Colonic mucosa (tissue), 4 donors: ENCODE results near the gene TBC1D5. TPM values are rescaled to one million over a fixed set of nuclear protein-coding genes. Genes with fewer than 3 reads are reported as not detected.

ENCODE experiments used
- DNase-seq: peaks from one replicate; pipeline ENCODE4 v3.0.0-alpha.2; 2020
- H3K27ac ChIP-seq: fragments of 200-600 bp; one replicate; pipeline ENCODE4 v1.8.0; 2021
- H3K27me3 ChIP-seq: fragments of 200-600 bp; one replicate; pipeline ENCODE4 v1.8.0; 2021
- H3K36me3 ChIP-seq: fragments of 200-600 bp; one replicate; pipeline ENCODE4 v1.8.0; 2021
- H3K4me1 ChIP-seq: fragments of 200-600 bp; one replicate; pipeline ENCODE4 v1.8.0; 2021; ENCODE audit warnings: mild to moderate bottlenecking
- H3K4me3 ChIP-seq: fragments of 200-600 bp; one replicate; pipeline ENCODE4 v1.8.0; 2021
- H3K9ac ChIP-seq, 2 donors: one replicate each; pipeline ENCODE4 v1.7.0; 2013; ENCODE audit warnings: control low read depth in 2 of 2, low read depth in 2 of 2, low read length in 2 of 2
- H3K9me3 ChIP-seq: fragments of 200-600 bp; one replicate; pipeline ENCODE4 v1.8.0; 2021
- CTCF ChIP-seq: fragments of 200-600 bp; IDR thresholded peaks from one replicate; pipeline ENCODE4 v1.8.0; 2022; ENCODE audit warnings: antibody characterized with exemption, mild to moderate bottlenecking
- intact Hi-C: fragments of 100-400 bp; cut with DNase I; formaldehyde crosslinking; loops from one replicate; pipeline ENCODE4 v1.14.1; 2022
- total RNA-seq, 2 donors: library from RNA; stranded (reverse); fragmentation: NEBNext Ultra II Directional in 1 of 2; extraction: Animal tissue kit (Norgen Biotek cat#: 25700) in 1 of 2; gene quantifications; one replicate each; pipeline ENCODE4 v1.2.1, GENCODE V29; 2021
- donor health status: healthy.
- donor health status: DM: no; HTN: no; CAD: no.
- donor health status: DM: no; HTN: no; CAD: no.

The TBC1D5 gene
- total RNA-seq, 2 donors from 2014 or later = 29.9 to 31.2 TPM

GRCh38 chr3:17158941-17159682 is 583.3 kb downstream of the TBC1D5 start:
- intact Hi-C loops = no loop called here
- Histone ChIP-seq H3K36me3 (no peaks in the 10 kb centered on the region), H3K4me1 (no peaks in the 10 kb centered on the region), H3K9ac (no peak overlapping the region), H3K4me3 (no peak overlapping the region), H3K27me3 (no peaks in the 10 kb centered on the region), H3K9me3 (no peaks in the 10 kb centered on the region), H3K27ac (no peak overlapping the region)
- no peak for TF ChIP-seq CTCF
- no peak for DNase-seq

DNA sequence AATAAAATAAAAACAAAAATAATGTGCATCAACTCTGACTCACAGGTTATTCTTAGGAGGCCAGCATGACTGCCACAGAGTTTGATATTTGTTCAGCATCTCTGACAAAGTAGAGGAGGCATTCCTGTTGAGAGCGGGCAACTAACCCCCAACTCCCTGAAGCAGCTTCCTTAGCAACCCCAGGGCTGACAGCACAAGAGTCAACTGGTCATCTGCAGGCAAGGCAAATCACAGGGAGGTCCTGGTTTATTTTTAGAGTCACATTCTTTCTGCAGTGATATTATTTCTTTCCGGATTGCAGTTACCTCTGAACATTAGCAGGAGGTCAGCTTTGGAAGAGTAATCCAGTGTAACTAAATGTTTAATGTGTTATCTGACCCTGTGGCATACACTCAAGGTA is 584.7 kb downstream of the TBC1D5 start:
- Histone ChIP-seq H3K4me3 (no peak overlapping the region), H3K27ac (no peak overlapping the region), H3K9me3 (no peaks in the 10 kb centered on the region), H3K9ac (no peak overlapping the region), H3K36me3 (no peaks in the 10 kb centered on the region), H3K27me3 (no peaks in the 10 kb centered on the region), H3K4me1 (no peaks in the 10 kb centered on the region)
- no peak for TF ChIP-seq CTCF
- DNase-seq = no peak
- intact Hi-C loops = no loop called here

DNA sequence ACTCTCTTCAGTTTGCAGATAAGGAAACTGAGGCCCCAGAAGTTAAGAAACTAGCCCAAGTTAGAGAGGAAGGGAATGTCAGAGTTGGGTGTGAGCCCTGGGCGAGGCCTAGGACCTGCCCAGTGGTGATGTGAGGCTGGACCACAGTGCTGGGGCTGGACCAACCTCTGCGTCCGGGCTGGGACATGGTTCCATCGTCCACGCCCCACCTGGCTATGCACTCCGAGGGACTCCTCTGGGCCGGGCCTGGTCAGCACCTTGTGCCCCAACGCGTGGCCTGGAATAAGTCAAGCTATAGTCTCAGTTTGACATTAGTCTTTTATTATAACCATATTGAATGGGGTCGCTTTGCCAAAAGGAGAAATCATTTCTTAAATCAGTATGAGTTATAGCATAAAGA is 585.6 kb downstream of the TBC1D5 start:
- Histone ChIP-seq H3K36me3 (no peaks in the 10 kb centered on the region), H3K27ac (no peak overlapping the region), H3K9me3 (no peaks in the 10 kb centered on the region), H3K27me3 (no peaks in the 10 kb centered on the region), H3K4me3 (no peak overlapping the region), H3K4me1 (no peaks in the 10 kb centered on the region), H3K9ac (no peak overlapping the region)
- TF ChIP-seq CTCF = no peak
- no peak for DNase-seq
- intact Hi-C loops = no loop called here

- intact Hi-C loops = no loop called here
- H3K9me3 ChIP-seq = no peaks in the 10 kb centered on the region
- H3K4me3 ChIP-seq = no peak overlapping the region
- H3K27ac ChIP-seq = no peak overlapping the region
- H3K9ac ChIP-seq = no peak overlapping the region
- no peaks in the 10 kb centered on the region for H3K27me3 ChIP-seq
- no peaks in the 10 kb centered on the region for H3K36me3 ChIP-seq
- DNase-seq = no peak
- no peaks in the 10 kb centered on the region for H3K4me1 ChIP-seq
- no peak for TF ChIP-seq CTCF
Measured at GRCh38 chr3:17155951-17156350, 586.5 kb downstream of the TBC1D5 start.

DNA sequence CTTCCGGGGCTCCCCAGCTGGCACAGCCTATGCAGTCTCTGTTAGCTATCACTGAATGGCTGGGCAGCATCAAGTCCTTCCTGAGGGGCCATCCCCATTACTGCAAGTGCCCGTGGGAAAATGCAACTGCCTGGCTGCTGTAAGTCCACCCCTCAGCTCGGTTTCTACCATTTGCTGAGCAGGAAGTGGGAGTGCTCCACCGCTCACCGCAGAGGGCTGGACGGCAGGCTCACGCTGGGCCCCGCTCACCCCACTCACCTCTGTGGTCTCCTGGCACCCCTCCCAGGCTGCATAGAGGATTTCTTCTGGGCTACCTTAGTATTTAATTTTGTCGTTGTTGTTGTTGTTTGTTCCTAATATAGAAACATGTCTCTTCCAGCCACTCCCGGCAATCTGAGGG is 587.5 kb downstream of the TBC1D5 start:
- no peaks in the 10 kb centered on the region for H3K4me1 ChIP-seq
- no peaks in the 10 kb centered on the region for H3K27me3 ChIP-seq
- DNase-seq = no peak
- H3K36me3 ChIP-seq = no peaks in the 10 kb centered on the region
- no peak overlapping the region for H3K9ac ChIP-seq
- no peak overlapping the region for H3K27ac ChIP-seq
- no peak overlapping the region for H3K4me3 ChIP-seq
- H3K9me3 ChIP-seq = no peaks in the 10 kb centered on the region
- intact Hi-C loops = no loop called here
- TF ChIP-seq CTCF = no peak
